HEK293 (cell line): ENCODE results near the gene COMMD6.

Experiments
- BCL6B ChIP-seq: fragments of 450-650 bp; formaldehyde crosslinking; IDR thresholded peaks from 2 replicates; pipeline ENCODE4 v1.5.1; 2017; ENCODE audit warnings: missing biosample characterization, missing genetic modification characterization
- ELK4 ChIP-seq: IDR thresholded peaks from 2 replicates; pipeline ENCODE4 v1.6.1; 2011; ENCODE audit warnings: mild to moderate bottlenecking, low read depth, low read length, borderline replicate concordance
- HOXC10 ChIP-seq: sonication (generic); formaldehyde crosslinking; IDR thresholded peaks from 2 replicates; pipeline ENCODE4 v1.8.1; 2023; ENCODE audit warnings: mild to moderate bottlenecking, missing genetic modification reagents
- OSR2 ChIP-seq: fragments of 450-650 bp; formaldehyde crosslinking; IDR thresholded peaks from 2 replicates; pipeline ENCODE4 v1.5.1; 2016; ENCODE audit warnings: missing biosample characterization, missing genetic modification characterization
- OVOL3 ChIP-seq: fragments of 450-650 bp; formaldehyde crosslinking; IDR thresholded peaks from 2 replicates; pipeline ENCODE4 v1.5.1; 2016; ENCODE audit warnings: missing biosample characterization, missing genetic modification characterization
- PRDM1 ChIP-seq: fragments of 450-650 bp; formaldehyde crosslinking; IDR thresholded peaks from 2 replicates; pipeline ENCODE4; 2016; ENCODE audit warnings: missing biosample characterization, missing genetic modification characterization
- REPIN1 ChIP-seq: fragments of 450-650 bp; formaldehyde crosslinking; IDR thresholded peaks from 2 replicates; pipeline ENCODE4 v1.5.1; 2017; ENCODE audit warnings: missing biosample characterization, missing genetic modification characterization, low read depth
- SP7 ChIP-seq: fragments of 450-650 bp; formaldehyde crosslinking; IDR thresholded peaks from 2 replicates; pipeline ENCODE4 v1.5.1; 2016; ENCODE audit warnings: missing biosample characterization, missing genetic modification characterization
- ZBTB17 ChIP-seq: fragments of 450-650 bp; formaldehyde crosslinking; IDR thresholded peaks from 2 replicates; pipeline ENCODE4 v1.5.1; 2016; ENCODE audit warnings: missing biosample characterization, missing genetic modification characterization
- ZNF10 ChIP-seq: fragments of 450-650 bp; formaldehyde crosslinking; IDR thresholded peaks from 2 replicates; pipeline ENCODE4 v1.5.1; 2017; ENCODE audit warnings: missing biosample characterization, missing genetic modification characterization
- ZNF121 ChIP-seq: fragments of 450-650 bp; formaldehyde crosslinking; IDR thresholded peaks from 2 replicates; pipeline ENCODE4 v1.5.1; 2016; ENCODE audit warnings: missing biosample characterization, missing genetic modification characterization
- ZNF138 ChIP-seq: fragments of 450-650 bp; formaldehyde crosslinking; IDR thresholded peaks from 2 replicates; pipeline ENCODE4 v1.5.1; 2016; ENCODE audit warnings: missing biosample characterization, missing genetic modification characterization, borderline replicate concordance
- ZNF155 ChIP-seq: fragments of 450-650 bp; formaldehyde crosslinking; IDR thresholded peaks from 2 replicates; pipeline ENCODE4 v1.5.1; 2016; ENCODE audit warnings: missing biosample characterization, missing genetic modification characterization
- ZNF157 ChIP-seq: fragments of 450-650 bp; formaldehyde crosslinking; IDR thresholded peaks from 2 replicates; pipeline ENCODE4 v1.5.1; 2016; ENCODE audit warnings: missing biosample characterization, missing genetic modification characterization
- ZNF169 ChIP-seq: fragments of 450-650 bp; formaldehyde crosslinking; IDR thresholded peaks from 2 replicates; pipeline ENCODE4 v1.5.1; 2016; ENCODE audit warnings: missing biosample characterization, missing genetic modification characterization
- ZNF211 ChIP-seq: fragments of 450-650 bp; formaldehyde crosslinking; IDR thresholded peaks from 2 replicates; pipeline ENCODE4 v1.5.1; 2016; ENCODE audit warnings: low read depth, missing biosample characterization, missing genetic modification characterization
- ZNF23 ChIP-seq: fragments of 450-650 bp; formaldehyde crosslinking; IDR thresholded peaks from 2 replicates; pipeline ENCODE4 v1.5.1; 2016; ENCODE audit warnings: missing biosample characterization, missing genetic modification characterization, borderline replicate concordance
- ZNF350 ChIP-seq: fragments of 450-650 bp; formaldehyde crosslinking; IDR thresholded peaks from 2 replicates; pipeline ENCODE4 v1.5.0; 2017; ENCODE audit warnings: missing biosample characterization, mild to moderate bottlenecking, missing genetic modification characterization
- ZNF366 ChIP-seq: fragments of 450-650 bp; formaldehyde crosslinking; conservative IDR thresholded peaks from 2 replicates; pipeline ENCODE4 v1.5.1; 2016; ENCODE audit warnings: missing biosample characterization, missing genetic modification characterization
- ZNF394 ChIP-seq: fragments of 450-650 bp; formaldehyde crosslinking; IDR thresholded peaks from 2 replicates; pipeline ENCODE4 v1.5.1; 2016; ENCODE audit warnings: missing biosample characterization, missing genetic modification characterization, mild to moderate bottlenecking, moderate library complexity, borderline replicate concordance
- ZNF529 ChIP-seq: fragments of 450-650 bp; formaldehyde crosslinking; IDR thresholded peaks from 2 replicates; pipeline ENCODE4 v1.5.1; 2017; ENCODE audit warnings: missing genetic modification characterization, missing biosample characterization; ENCODE audit not compliant: insufficient replicate concordance
- ZNF544 ChIP-seq: fragments of 450-650 bp; formaldehyde crosslinking; IDR thresholded peaks from 2 replicates; pipeline ENCODE4 v1.5.0; 2017; ENCODE audit warnings: missing biosample characterization, missing genetic modification characterization
- ZNF596 ChIP-seq: fragments of 450-650 bp; IDR thresholded peaks from 2 replicates; pipeline ENCODE4 v1.5.0; 2018; ENCODE audit warnings: missing biosample characterization, mild to moderate bottlenecking, missing genetic modification characterization, moderate library complexity
- ZNF776 ChIP-seq: fragments of 450-650 bp; formaldehyde crosslinking; IDR thresholded peaks from 2 replicates; pipeline ENCODE4 v1.5.0; 2017; ENCODE audit warnings: missing biosample characterization, missing genetic modification characterization, borderline replicate concordance
- ZNF830 ChIP-seq: fragments of 450-650 bp; IDR thresholded peaks from 2 replicates; pipeline ENCODE4 v1.5.0; 2018; ENCODE audit warnings: missing biosample characterization, missing genetic modification characterization, low read depth, mild to moderate bottlenecking, moderate library complexity
- ZXDB ChIP-seq: fragments of 450-650 bp; formaldehyde crosslinking; IDR thresholded peaks from 2 replicates; pipeline ENCODE4 v1.5.1; 2016; ENCODE audit warnings: missing biosample characterization, missing genetic modification characterization
- TF ChIP-seq, protein P1 (sequence below): fragments of 450-650 bp; formaldehyde crosslinking; IDR thresholded peaks from 2 replicates; pipeline ENCODE4 v1.5.1; 2016; ENCODE audit warnings: missing biosample characterization, missing genetic modification characterization
- TF ChIP-seq, protein P2 (sequence below): fragments of 450-650 bp; formaldehyde crosslinking; IDR thresholded peaks from 2 replicates; pipeline ENCODE4 v1.5.1; 2016; ENCODE audit warnings: missing biosample characterization, missing genetic modification characterization
- TF ChIP-seq, protein P3 (sequence below): fragments of 450-650 bp; formaldehyde crosslinking; IDR thresholded peaks from 2 replicates; pipeline ENCODE4 v1.5.0; 2017; ENCODE audit warnings: missing biosample characterization, missing genetic modification characterization, borderline replicate concordance

COMMD6 gene

DNA sequence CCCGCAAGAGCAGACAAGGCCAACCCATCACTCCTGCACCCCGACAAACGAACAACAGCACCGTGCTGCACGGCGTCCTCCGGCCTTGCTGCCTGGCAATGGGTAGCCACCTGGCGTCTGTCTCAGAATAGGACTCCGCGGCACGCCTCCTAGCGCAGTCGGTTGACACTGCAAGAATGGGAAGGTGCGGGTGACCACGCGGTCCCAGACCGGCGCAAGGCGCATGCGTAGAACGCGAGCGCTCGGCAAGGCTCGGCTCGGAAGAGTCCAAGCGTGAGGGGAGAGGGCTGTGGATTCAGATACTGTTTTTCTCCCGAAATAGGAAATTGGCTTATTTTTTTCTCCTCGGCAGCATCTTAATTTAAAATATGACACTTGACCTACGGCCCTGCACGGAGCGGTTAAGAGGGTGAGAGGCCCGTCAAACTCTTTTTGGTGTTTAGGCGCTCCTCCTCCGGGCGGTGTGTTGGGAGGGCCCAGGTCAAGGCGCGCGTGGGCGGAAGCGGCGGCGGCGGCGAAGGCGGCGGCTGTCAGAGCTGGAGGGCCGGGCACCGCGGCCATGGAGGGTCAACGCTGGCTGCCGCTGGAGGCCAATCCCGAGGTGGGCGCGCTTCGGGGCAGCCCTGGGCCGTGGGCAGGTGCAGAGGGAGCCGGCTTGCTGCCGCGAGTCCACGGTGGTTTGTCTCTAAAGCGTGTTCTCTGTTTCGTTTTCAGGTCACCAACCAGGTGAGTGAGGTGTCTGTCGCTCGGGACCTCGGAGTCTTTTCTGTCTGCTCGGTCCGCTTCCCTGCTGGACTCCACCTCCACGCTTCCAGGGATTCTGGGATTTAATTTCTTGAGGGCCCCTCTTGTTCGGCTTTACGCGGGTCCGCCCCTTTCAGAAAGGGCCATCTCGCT lies 11.9 kb upstream of the COMMD6 start, which contains the start of gene UCHL3 (continued):
- TF ChIP-seq, protein P1, sequence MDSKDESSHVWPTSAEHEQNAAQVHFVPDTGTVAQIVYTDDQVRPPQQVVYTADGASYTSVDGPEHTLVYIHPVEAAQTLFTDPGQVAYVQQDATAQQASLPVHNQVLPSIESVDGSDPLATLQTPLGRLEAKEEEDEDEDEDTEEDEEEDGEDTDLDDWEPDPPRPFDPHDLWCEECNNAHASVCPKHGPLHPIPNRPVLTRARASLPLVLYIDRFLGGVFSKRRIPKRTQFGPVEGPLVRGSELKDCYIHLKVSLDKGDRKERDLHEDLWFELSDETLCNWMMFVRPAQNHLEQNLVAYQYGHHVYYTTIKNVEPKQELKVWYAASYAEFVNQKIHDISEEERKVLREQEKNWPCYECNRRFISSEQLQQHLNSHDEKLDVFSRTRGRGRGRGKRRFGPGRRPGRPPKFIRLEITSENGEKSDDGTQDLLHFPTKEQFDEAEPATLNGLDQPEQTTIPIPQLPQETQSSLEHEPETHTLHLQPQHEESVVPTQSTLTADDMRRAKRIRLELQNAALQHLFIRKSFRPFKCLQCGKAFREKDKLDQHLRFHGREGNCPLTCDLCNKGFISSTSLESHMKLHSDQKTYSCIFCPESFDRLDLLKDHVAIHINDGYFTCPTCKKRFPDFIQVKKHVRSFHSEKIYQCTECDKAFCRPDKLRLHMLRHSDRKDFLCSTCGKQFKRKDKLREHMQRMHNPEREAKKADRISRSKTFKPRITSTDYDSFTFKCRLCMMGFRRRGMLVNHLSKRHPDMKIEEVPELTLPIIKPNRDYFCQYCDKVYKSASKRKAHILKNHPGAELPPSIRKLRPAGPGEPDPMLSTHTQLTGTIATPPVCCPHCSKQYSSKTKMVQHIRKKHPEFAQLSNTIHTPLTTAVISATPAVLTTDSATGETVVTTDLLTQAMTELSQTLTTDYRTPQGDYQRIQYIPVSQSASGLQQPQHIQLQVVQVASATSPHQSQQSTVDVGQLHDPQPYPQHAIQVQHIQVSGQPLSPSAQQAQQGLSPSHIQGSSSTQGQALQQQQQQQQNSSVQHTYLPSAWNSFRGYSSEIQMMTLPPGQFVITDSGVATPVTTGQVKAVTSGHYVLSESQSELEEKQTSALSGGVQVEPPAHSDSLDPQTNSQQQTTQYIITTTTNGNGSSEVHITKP (tag by site-specific recombination) = peak; percentile 99
- no peak for TF ChIP-seq ZNF10
- TF ChIP-seq ZNF211 (tag by site-specific recombination) = no peak
- no peak for TF ChIP-seq BCL6B (tag by site-specific recombination)
- TF ChIP-seq ZNF529 (tag by site-specific recombination) = no peak
- TF ChIP-seq ZNF776 (tag by site-specific recombination) = no peak
- no peak for TF ChIP-seq PRDM1 (tag by site-specific recombination)
- TF ChIP-seq ZNF394 (tag by site-specific recombination) = 0 out of 2 replicates have a peak, but pooled peaks have one; percentile 13
- peak; percentile 10; the same call in 1 of the 2 replicates for TF ChIP-seq SP7 (tag by site-specific recombination)
- TF ChIP-seq, protein P2, sequence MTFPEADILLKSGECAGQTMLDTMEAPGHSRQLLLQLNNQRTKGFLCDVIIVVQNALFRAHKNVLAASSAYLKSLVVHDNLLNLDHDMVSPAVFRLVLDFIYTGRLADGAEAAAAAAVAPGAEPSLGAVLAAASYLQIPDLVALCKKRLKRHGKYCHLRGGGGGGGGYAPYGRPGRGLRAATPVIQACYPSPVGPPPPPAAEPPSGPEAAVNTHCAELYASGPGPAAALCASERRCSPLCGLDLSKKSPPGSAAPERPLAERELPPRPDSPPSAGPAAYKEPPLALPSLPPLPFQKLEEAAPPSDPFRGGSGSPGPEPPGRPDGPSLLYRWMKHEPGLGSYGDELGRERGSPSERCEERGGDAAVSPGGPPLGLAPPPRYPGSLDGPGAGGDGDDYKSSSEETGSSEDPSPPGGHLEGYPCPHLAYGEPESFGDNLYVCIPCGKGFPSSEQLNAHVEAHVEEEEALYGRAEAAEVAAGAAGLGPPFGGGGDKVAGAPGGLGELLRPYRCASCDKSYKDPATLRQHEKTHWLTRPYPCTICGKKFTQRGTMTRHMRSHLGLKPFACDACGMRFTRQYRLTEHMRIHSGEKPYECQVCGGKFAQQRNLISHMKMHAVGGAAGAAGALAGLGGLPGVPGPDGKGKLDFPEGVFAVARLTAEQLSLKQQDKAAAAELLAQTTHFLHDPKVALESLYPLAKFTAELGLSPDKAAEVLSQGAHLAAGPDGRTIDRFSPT (tag by site-specific recombination) = peak; percentile 30; the same call in 1 of the 2 replicates
- TF ChIP-seq HOXC10 (CRISPR knock-in tag) = no peak
- TF ChIP-seq ZNF169 (tag by site-specific recombination) = no peak
- TF ChIP-seq ZNF23 (tag by site-specific recombination) = no peak
- no peak for TF ChIP-seq ZNF155 (tag by site-specific recombination)
- TF ChIP-seq ZNF366 (tag by site-specific recombination) = no peak
- TF ChIP-seq OSR2 (tag by site-specific recombination) = 0 out of 2 replicates have a peak, but pooled peaks have one; percentile 9
- no peak for TF ChIP-seq ZNF544 (tag by site-specific recombination)
- TF ChIP-seq REPIN1 (tag by site-specific recombination) = no peak
- TF ChIP-seq, protein P3, sequence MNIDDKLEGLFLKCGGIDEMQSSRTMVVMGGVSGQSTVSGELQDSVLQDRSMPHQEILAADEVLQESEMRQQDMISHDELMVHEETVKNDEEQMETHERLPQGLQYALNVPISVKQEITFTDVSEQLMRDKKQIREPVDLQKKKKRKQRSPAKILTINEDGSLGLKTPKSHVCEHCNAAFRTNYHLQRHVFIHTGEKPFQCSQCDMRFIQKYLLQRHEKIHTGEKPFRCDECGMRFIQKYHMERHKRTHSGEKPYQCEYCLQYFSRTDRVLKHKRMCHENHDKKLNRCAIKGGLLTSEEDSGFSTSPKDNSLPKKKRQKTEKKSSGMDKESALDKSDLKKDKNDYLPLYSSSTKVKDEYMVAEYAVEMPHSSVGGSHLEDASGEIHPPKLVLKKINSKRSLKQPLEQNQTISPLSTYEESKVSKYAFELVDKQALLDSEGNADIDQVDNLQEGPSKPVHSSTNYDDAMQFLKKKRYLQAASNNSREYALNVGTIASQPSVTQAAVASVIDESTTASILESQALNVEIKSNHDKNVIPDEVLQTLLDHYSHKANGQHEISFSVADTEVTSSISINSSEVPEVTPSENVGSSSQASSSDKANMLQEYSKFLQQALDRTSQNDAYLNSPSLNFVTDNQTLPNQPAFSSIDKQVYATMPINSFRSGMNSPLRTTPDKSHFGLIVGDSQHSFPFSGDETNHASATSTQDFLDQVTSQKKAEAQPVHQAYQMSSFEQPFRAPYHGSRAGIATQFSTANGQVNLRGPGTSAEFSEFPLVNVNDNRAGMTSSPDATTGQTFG (tag by site-specific recombination) = no peak
- no peak for TF ChIP-seq ZNF121
- no peak for TF ChIP-seq ZXDB
- no peak for TF ChIP-seq ZNF350 (tag by site-specific recombination)
- TF ChIP-seq ZNF830 (tag by site-specific recombination) = no peak
- no peak for TF ChIP-seq ZNF138
- no peak for TF ChIP-seq ZNF596
- peak; percentile 70 for TF ChIP-seq ZBTB17 (tag by site-specific recombination)
- no peak for TF ChIP-seq OVOL3 (tag by site-specific recombination)
- no peak for TF ChIP-seq ZNF157 (tag by site-specific recombination)
- no peak; the same call in 1 of the 2 replicates for TF ChIP-seq ELK4
